HG03469 (cell line): ENCODE data around the gene SBF2.

Experiments
- ATAC-seq: cut with Tn5 transposase; IDR thresholded peaks from one replicate; pipeline ENCODE4 v1.9.1; 2021; ENCODE audit warnings: mild to moderate bottlenecking, moderate library complexity, moderate number of reproducible peaks; ENCODE audit not compliant: unreplicated experiment

SBF2 gene

DNA sequence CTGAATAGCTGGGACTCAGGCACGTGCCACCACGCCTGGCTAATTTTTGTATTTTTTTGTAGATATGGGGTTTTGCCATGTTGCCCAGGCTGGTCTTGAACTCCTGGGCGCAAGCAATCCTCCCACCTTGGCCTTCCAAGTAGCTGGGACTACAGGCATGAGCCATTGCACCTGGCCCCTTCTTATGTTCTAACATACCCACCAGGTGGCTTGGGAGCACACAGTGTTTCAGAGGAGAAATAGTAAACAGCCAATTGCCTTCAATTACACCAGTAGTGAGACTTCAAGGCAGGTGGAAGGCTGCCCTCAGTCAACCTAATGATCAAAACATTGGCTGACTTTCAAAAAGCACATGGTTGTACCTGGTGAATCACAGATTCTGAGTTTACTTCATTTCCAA lies 462.9 kb downstream of the SBF2 start:
- no peak for ATAC-seq

DNA sequence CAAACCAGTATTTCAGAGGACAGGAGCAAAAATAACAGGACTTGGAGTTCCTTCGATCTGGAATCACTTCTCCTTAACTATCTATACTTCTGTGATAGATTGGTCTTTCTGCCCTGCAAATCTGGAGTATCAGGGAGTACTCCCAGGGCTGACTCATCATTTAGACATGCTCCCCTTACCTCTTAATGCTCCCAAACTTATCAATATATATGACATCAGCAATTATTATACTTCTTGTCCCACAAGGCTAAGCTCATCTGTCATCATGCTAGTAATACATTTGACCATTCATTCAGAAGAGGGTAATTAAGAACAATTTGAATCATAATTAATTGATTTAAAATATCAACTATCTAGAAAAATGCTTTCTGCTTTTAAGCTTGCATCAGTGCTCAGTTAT lies 466.3 kb downstream of the SBF2 start:
- no peak for ATAC-seq

DNA sequence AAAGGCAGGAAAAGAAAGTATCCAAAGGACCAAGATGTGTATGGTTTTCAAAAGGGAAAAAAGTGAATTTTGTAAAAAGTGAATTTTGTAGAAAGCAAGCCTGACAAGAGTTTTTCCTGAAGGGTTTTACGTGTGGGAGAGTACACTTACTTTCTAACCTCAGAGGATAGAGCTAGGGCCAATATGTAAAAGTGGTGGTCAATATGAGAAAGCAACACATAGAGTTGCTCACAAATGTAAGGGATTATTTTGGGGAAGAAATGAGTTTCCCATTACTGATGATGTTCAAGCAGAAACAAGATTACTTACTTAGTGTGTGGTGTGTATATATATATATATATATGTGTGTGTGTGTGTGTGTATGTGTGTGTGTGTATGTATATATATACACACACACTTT lies 467.6 kb downstream of the SBF2 start:
- no peak for ATAC-seq

DNA sequence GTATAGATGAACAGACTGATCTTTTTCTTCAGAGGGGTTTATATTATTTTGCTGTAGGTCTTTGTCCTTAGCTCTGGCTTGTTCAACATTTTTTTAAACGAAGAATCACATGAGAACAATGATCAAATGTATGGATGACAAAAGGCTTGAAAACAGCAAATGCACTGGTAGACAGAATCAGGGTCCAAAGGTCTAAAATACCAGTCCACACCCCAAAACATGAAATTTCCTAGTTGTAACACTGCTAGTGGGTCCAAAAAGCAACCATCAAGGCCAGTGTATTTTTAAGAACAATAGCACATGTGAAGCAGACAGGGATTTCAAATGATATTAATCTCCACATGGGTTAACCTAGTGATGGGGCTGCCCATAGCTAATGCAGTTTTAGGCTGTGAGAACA lies 468.1 kb downstream of the SBF2 start:
- ATAC-seq = no peak

DNA sequence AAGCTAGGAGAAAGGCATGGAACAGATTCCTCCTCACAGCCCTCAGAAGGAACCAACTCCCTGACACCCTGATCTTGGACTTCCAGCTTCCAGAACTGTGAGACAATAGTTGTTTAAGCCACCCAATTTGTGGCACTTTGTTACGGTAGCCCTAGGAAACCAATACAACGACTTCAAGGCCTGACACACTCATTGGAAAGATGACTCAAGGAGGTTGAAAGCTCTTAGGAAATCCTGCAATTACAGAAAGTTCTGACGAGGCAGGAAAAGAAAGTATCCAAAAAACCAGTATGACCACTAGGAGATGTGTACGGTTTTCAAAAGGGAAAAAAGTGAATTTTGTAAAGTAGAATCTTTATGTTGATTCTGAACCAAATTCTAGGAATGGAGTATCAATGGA lies 468.7 kb downstream of the SBF2 start:
- ATAC-seq = no peak

DNA sequence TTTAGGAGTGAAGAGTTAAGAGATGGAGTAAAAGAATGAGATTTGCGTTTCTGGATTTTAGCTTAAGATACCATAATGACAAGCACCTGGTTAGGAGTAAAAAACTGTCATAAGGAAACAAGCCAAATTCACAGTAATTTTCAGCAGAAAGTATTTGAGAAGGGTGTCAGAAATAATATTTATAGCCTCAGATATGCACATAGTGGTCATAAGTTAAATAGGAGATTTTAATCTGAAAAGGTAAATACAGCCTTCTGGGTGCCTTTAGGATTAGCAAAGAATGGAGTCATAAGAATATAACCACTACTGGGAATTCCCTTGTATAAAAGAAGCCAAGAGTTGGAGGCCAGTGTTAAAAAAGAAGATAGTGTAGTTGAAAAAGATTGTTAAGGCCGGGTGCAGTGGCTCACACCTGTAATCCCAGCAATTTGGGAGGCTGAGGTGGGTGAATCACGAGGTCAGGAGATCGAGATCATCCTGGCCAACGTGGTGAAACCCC lies 470.1 kb downstream of the SBF2 start:
- no peak for ATAC-seq

DNA sequence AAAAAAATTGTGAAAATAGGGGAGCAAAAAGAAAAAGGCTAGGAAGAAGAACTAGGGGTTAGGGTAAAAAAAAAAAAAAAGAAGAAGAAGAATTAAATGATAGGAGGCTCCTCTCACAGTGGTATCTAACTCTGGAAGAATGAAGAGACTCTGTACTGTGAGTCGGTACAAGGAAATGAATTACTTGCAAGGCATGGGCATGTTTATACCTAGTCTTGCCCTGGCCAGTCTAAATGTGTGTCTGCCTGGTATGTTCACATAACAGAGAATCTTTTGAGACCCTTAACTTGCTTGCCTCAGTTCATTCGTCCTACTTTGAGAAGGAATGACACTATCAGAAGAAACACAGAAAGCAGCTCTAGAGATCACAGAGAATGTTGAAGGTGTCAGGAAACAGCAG lies 470.6 kb downstream of the SBF2 start:
- ATAC-seq = no peak

DNA sequence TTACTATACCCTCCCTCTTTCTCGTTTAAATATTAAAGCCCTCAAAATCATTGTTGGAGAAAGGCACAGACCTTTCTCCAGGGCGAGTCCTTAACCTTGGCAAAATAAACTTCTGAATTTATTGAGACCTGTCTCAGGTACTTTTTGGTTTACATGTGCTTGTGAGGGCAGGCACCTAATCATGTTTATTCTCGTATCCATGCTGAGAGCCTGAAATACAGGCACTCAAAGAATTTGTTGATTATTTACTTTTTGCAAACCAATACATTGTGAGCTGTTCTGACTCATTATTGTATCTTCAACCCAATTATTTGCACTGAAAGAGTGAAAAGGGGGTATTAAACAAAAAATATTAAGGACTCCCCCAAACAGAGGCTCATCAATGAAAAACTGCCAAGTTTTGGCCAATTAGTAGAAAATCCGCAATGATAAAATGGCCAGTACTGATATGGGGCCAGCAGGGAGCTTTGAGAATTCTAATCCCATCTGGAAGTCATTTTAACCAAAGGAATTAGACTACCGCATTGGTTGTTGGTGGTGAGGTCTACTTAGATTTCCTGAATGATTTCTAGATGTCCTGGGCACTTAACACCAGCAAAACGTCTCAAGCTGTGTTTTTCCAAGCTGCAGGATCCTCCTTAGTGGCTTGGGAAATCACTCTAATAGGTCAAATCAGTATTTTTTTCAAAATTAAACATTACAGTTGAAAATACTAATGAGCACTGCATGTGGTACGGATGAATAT lies 472.8 kb downstream of the SBF2 start:
- ATAC-seq = no peak

DNA sequence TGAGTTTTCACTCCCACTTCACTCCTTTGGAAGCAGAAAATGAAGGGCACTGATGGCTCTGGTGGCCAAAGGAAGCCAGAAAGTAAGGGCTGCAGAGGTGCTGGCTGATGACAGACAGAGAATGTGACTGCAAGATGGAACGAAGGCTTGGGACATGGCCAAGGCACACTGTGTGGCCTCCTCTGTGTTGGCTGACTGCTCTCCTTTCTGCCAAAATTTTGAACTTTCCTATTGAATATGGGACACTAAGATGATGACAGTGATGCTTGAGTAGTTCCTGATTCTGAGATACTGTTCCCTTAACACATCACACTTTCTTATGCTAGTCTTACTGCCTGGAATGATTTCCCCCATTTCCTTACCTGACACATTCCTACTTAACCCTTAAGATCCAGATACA lies 473.8 kb downstream of the SBF2 start:
- no peak for ATAC-seq

DNA sequence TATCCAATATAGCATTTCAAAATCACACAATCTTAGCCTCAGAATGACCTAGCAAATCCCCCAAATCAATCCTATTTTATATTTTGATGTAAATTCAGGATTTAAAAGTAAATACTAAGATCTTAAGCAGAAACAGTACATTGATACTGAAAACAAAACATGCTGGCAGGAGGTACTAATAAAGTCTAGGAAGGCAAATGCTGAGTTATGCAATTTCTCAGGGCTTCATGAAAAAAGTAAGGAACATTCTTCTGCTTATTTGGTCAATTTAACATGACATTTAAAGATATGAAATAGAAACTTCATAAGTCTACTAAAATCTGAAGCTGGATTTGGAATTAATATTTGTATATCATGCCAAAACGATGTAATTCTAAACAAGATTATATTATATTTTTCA lies 476.8 kb downstream of the SBF2 start:
- no peak for ATAC-seq

DNA sequence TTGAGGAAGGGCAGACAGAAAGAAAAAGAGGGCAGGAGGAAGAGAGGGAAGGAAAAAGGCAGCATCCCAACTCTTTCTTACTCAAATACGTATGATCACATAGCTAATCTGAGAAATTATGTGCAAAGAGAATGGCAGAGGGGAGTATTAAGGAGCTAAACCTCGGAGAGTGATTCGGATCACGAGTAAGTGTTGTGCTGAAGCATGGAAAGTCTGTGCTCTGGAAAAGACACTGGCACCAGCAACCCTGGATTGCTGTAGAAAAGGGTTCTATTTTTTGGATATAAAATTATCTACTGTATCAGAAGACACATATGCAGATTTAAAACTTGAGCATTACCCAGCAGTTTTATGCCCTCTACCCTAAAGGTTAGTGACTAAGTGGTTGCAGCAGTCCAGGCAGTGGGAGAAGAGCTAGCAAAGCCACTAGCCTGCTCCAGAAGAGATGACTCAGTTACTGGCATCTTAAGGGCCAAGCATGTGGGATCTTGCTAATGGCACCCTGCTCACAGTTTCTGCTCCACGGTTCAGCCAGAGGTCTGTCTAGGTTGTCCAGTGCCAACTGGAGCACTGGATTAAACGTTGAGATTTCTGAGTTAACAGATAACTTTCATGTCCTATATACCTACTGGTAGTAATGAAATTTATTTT lies 478.4 kb downstream of the SBF2 start:
- ATAC-seq = no peak

DNA sequence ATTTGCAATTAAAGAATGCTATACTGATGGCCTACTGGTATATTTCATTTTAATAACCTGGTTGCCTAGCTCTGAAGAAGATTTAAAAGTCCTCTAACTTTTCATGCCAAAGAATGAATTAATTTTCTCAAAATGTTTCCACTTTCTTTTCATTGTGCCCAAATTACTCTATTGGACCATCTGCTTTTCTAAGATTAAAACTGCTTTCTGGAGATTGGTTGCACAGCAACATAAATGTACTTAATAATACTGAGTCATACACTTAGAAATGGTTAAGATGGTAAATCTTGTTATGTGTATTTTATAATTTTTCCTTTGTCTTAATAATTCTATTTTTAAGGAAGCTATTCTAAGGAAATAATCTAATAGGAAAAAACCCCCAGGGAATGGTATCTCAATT lies 479.9 kb downstream of the SBF2 start:
- ATAC-seq = no peak

DNA sequence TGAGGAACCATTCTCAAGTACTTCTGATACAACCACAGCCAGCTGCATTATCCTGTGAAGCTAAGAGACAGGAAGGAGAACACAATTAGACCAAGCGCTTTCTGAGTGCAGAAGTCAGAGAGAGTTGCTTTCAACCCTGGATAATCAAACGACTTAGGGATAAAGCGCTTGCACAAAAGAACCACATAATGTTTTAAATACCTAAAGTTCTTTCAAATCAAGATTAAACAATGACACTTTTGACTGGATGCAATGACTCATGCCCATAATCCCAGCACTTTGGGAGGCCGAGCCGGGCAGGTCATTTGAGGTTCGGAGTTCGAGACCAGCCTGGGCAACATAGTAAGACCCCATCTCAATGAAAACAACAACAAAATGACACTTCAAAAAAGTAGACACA lies 485.1 kb downstream of the SBF2 start:
- no peak for ATAC-seq

DNA sequence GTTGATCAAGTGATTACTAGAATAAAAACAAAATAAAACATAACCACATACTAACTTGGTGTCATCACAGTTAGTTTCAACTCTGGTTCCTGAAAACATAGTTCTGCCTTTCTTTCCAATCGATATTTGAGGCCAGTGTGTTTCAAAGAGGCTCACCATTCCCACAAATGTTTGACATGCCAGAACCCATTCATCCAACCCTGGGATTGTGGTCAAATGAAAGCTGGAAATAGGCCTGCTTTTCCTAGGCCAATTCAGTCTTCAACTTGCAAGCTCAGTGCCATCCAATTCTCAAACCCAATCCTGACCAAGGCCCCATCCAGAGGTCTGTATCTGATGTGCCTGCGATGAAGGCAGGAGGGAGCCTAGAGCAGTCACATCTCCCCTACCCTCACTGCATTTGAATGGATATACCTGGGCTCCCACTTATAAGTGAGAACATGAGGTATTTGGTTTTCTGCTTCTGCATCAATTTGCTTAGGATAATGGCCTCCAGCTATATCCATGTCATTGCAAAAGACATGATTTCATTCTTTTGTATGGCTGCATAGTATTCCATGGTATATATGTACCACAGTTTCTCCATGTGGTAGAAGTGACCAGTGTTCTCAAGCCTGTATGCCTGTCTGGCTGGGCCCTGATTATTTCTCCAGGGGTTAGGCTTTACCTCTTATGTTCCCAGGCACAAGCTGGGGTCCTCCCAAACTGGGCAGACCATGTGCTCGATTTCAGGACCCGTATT lies 486.9 kb downstream of the SBF2 start:
- ATAC-seq = no peak

DNA sequence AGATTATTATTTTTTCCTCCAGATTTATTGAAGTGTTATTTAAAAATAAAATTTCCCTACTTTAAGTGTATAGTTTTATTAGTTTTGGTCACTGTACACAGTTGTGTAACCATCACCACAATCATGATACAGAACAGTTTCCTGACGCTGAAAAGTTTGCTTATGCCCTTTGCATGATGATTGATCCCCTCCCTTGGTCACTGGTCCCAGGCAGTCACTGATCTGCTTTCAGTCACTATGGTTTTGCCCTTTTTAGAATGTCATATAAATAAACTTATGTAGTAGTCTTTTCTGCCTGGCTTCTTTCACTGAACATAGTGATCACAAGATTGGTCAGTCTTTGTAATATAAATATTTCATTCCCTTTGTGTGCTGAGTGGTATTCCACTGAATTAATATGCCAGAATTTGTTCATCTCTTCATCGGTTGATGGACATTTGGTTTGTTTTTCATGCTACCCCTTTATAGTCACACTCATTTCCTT lies 489.6 kb downstream of the SBF2 start:
- ATAC-seq = no peak

DNA sequence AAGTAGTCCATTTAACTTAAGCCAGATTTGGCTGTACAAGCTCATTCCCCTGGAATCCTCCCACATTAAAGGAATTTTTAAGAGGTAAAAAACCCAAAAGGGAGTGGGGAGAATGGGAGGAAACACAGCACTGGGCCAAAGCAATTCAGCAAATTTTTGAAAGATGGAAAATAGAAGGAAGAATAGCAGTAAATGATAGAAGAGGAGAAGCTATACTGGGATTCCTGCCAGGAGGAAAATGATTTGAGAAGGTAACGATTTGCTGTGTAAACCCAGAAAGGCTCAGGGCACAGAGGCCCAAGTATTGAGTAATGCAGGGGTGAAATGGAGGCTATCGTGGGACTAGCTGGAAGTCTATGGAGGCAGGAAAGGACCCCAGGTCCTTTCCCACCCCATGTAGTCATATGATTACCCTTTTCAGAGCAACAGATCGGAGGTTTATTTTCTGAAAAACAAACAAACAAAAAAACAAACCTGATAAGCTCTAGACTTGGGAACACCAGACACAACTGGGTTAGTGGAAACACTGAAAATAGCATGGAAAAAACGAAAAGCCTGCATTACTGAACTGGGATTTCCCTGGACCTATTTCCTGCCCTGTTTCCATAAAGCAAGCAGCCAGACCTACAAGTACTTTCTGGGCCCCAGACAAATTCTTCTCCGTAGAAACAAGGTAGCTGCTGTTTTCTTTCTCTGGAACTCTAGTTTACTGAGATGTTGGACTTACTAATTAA lies 490.2 kb downstream of the SBF2 start:
- ATAC-seq = no peak

DNA sequence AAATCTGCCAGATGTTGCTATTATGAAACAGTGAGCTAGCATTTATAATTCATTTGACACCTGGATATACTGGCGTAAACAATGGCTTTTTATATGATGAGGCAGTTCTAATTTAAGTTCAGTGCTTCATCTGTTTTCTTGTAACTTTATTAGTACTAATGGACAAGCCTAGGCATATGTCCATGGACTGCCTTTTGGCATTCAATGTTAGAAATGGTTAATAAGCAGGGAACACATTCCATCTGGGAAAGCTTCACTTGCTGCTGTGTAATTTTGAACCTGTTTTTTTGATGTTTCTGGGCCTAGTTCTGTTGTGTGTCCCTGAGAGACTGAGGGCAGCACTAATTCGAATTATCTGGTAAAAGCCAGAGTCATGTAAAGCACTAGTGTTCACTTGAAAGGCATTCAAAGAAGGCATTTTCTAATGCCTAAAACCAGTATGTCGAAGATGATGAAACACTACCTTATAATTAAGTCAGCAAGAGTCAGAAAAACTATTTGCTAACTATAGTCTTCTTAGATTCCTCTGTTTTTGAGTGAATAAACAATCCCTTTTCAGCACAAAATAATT lies 491.6 kb downstream of the SBF2 start:
- no peak for ATAC-seq

DNA sequence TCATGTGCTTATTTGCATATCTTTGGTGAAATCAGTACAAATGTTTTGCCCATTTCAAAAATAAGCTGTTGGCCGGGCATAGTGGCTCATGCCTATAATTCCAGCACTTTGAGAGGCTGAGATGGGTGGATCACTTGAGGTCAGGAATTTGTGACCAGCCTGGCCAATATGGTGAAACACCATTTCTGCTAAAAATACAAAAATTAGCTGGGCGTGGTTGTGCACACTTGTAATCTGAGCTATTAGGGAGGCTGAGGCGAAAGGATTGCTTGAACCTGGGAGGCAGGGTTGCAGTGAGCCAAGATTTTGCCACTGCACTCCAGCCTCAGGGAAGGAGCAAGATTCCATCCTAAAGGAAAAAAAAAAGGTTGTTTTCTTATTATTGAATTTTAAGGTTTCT lies 494.1 kb downstream of the SBF2 start:
- no peak for ATAC-seq

DNA sequence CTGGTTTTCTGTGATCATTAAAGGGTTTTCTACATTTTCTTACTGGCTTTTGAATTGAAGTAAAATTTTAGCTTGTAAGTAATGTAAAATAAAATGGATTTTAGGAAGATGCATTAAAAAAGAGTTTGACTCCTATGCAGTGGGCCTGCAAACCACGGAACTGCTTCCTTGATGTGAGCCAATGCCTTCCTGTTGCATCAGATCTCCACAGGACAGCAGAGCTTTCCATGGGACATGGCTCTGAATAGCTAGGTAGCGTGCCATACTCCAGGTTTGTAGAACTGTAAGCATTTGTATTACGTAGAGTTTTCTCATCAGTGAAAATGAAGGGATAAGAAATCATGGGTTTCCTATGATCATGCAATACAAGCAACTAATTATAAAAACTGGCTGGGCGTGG lies 496.7 kb downstream of the SBF2 start:
- ATAC-seq = no peak

DNA sequence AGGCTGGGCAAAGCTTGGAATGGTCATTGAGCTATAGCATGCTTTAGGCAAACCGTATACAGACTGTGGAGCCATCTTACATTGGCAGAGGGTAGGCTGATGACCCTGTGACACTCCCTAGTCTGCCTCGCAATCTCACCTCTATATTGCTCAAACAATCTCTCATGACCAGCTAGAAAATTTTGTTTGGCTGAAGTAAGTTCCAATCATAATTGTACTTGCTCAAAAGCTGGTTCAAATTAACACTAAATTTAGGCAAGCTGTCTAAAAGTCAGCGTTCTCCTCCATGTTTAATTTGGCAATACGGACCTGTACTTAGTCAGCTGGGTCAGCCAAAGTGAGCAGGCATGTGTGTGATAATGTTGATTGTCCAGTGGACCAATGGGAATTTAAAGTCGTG lies 497.2 kb downstream of the SBF2 start:
- no peak for ATAC-seq

DNA sequence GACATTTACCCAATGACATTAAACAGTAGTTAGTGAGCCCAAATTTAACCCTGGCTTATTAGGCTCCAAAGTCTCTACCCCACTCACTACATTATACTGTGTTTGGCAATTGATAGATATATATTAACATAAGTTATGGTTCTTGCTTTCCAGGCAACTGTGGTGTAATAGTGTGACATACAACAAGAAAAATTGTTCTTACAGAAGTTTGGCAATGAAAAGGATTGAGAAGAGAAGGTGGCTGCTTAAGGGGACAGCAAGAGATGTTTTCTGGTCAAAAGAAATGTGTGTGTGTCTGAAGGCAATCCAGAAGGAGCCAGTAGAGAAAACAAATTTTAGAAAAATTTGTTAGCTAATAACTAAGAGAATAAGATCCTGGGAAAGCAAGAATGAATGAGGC lies 497.8 kb downstream of the SBF2 start:
- ATAC-seq = no peak
